Activated CD4-positive, alpha-beta T cell treated with anti-CD3 and anti-CD28 coated beads for 36 hours (primary cell): Measurements from ENCODE around the gene CES2. TPM values are rescaled to one million over a fixed set of nuclear protein-coding genes. Genes with fewer than 3 reads are reported as not detected.
"Not testable (repeated sequence)": the region's sequence is repeated elsewhere in the genome, so short reads cannot be mapped to it uniquely, and the experiment has no call there.

Experiments used
- ATAC-seq: fragments of 200-7000 bp; cut with Tn5 transposase; one replicate; pipeline ENCODE4 v1.10.0; 2021; ENCODE audit warnings: mild to moderate bottlenecking, moderate library complexity
- CTCF ChIA-PET: fragments of 350-600 bp; sonication (Branson Sonifier 250); formaldehyde crosslinking; loops from one replicate; lab custom pipeline; 2021; ENCODE audit warnings: antibody characterized with exemption; lab: Charles Lee
- POLR2A ChIA-PET: fragments of 350-600 bp; sonication (Branson Sonifier 250); formaldehyde crosslinking; loops from one replicate; lab custom pipeline; 2021; ENCODE audit warnings: antibody characterized with exemption, inconsistent platforms; lab: Charles Lee
- DNase-seq: peaks from one replicate; pipeline ENCODE4 v3.0.0-alpha.2; 2020
- H3K27ac Mint-ChIP-seq: one replicate; pipeline ENCODE4 v1.8.0; 2021; ENCODE audit warnings: mixed read lengths
- H3K27me3 Mint-ChIP-seq: one replicate; pipeline ENCODE4 v1.8.0; 2021; ENCODE audit warnings: mixed read lengths
- H3K36me3 Mint-ChIP-seq: one replicate; pipeline ENCODE4 v1.8.0; 2021; ENCODE audit warnings: low read depth, mixed read lengths
- H3K4me1 Mint-ChIP-seq: one replicate; pipeline ENCODE4 v1.8.0; 2021; ENCODE audit warnings: mixed read lengths
- H3K4me3 Mint-ChIP-seq: one replicate; pipeline ENCODE4 v1.8.0; 2021; ENCODE audit warnings: mild to moderate bottlenecking, moderate library complexity, mixed read lengths
- H3K9me3 Mint-ChIP-seq: one replicate; pipeline ENCODE4 v1.8.0; 2021; ENCODE audit warnings: low read depth, mixed read lengths
- intact Hi-C, 2 experiments: fragments of 100-400 bp; cut with DNase I in 1 of 2; cut with micrococcal nuclease in 1 of 2; formaldehyde crosslinking; loops; one replicate each; pipeline versions ENCODE4 v1.14.2 to v1.15.1; 2022 to 2024; cut with DNase I, micrococcal nuclease
- total RNA-seq, 2 experiments: library from RNA; stranded (reverse); gene quantifications; one replicate each; pipeline ENCODE4 v1.2.3, GENCODE V29; 2021

Gene CES2
- total RNA-seq, 2 experiments from 2014 or later = 30.5 to 31.6 TPM

- POLR2A ChIA-PET = no interaction called here
- no peak for ATAC-seq
- peaks cover 46% of the 10 kb centered on the region for H3K36me3 Mint-ChIP-seq
- H3K4me3 Mint-ChIP-seq = peak overlapping the region; percentile 99
- H3K27ac Mint-ChIP-seq = peak overlapping the region; percentile 58
- H3K9me3 Mint-ChIP-seq = no peaks in the 10 kb centered on the region
- no peaks in the 10 kb centered on the region for H3K27me3 Mint-ChIP-seq
- DNase-seq = no peak
- peaks cover 57% of the 10 kb centered on the region for H3K4me1 Mint-ChIP-seq
- CTCF ChIA-PET = no interaction called here
- intact Hi-C loops = no loop called here
These were observed 1.1 kb downstream of the CES2 start for GRCh38 chr16:66936462-66936861.

GRCh38 chr16:66936889-66937554 is 1.7 kb downstream of the CES2 start:
- intact Hi-C loops = no loop called here
- H3K27me3 Mint-ChIP-seq = no peaks in the 10 kb centered on the region
- CTCF ChIA-PET = no interaction called here

DNA sequence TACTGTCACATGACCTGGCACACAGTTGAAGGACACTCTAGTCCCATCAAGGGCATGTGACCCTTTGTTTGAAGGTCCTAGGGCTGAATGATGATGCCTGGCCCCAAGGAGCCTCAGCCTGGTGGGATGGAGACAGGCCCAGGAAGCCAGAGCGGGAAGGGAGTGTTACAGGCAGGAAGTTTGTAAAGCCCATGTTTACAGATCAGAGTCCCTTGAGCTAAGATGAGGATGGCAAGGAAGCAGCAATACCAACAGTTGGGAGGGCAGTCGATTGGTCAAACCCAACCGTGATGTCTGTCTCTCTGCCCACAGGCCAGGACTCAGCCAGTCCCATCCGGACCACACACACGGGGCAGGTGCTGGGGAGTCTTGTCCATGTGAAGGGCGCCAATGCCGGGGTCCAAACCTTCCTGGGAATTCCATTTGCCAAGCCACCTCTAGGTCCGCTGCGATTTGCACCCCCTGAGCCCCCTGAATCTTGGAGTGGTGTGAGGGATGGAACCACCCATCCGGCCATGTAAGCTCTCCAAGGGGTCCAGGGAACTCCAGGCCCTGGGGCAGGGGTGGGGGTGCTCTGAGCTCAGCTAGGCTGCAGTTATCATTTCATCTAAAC is 2.5 kb downstream of the CES2 start:
- H3K4me1 Mint-ChIP-seq = peaks cover 45% of the 10 kb centered on the region
- ATAC-seq = no peak
- H3K36me3 Mint-ChIP-seq = peaks cover 38% of the 10 kb centered on the region
- H3K9me3 Mint-ChIP-seq = no peaks in the 10 kb centered on the region
- CTCF ChIA-PET = interaction anchor here (0.9 kb wide), 1 partner anchor 15 kb away, joined by 3 read pairs; no protein-coding TSS in a partner anchor
- no peak overlapping the region for H3K27ac Mint-ChIP-seq
- H3K4me3 Mint-ChIP-seq = no peak overlapping the region
- POLR2A ChIA-PET = no interaction called here
- no peak for DNase-seq
- H3K27me3 Mint-ChIP-seq = no peaks in the 10 kb centered on the region
- intact Hi-C loops = no loop called here

More at GRCh38 chr16:66936889-66937554, 1.7 kb downstream of the CES2 start:
- Mint-ChIP-seq H3K4me1 (peaks cover 53% of the 10 kb centered on the region), H3K4me3 (peak overlapping the region; percentile 99), H3K9me3 (no peaks in the 10 kb centered on the region), H3K36me3 (peaks cover 43% of the 10 kb centered on the region), H3K27ac (peak overlapping the region; percentile 58)
- POLR2A ChIA-PET = no interaction called here
- no peak for ATAC-seq
- DNase-seq = peak; percentile 38

DNA sequence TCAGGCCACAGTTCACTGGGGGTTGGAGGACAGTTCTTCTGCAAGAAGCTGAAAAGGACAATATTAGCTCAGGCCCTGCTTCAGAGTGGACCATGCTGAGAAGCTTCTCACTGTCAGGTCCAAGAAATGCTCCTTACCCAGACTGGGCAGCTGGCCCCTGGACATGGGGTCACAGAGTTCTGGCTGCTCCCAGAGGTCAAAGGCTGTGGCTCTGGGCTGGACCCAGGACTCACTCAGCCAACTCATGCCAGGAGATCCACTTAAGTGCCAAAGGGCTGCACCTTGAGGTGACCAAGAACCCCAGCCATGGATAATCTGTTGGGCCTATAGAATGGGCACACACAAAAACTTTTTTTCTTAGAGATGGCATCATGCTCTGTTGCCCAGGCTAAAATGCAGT is 4.0 kb downstream of the CES2 start:
- Mint-ChIP-seq H3K36me3 (peaks cover 29% of the 10 kb centered on the region), H3K9me3 (no peaks in the 10 kb centered on the region), H3K27ac (no peak overlapping the region), H3K27me3 (no peaks in the 10 kb centered on the region), H3K4me3 (no peak overlapping the region), H3K4me1 (peaks cover 30% of the 10 kb centered on the region)
- CTCF ChIA-PET = interaction anchor here (0.5 to 1.0 kb wide), 3 partner anchors 17 to 110 kb away, joined by 3 read pairs; no protein-coding TSS in a partner anchor
- POLR2A ChIA-PET = no interaction called here
- DNase-seq (no peak), ATAC-seq (no peak)
- intact Hi-C loops = no loop called here

DNA sequence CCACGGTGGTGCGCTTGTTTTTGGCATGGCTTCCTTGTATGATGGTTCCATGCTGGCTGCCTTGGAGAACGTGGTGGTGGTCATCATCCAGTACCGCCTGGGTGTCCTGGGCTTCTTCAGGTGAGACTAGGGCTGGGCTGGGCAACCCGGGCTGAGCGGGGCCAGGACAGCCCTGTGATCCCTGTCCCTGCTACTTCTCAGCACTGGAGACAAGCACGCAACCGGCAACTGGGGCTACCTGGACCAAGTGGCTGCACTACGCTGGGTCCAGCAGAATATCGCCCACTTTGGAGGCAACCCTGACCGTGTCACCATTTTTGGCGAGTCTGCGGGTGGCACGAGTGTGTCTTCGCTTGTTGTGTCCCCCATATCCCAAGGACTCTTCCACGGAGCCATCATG is 4.9 kb downstream of the CES2 start:
- no peaks in the 10 kb centered on the region for H3K9me3 Mint-ChIP-seq
- no peaks in the 10 kb centered on the region for H3K27me3 Mint-ChIP-seq
- intact Hi-C loops = no loop called here
- CTCF ChIA-PET = interaction anchor here (0.5 to 0.7 kb wide), 2 partner anchors 24 to 344 kb away, joined by 3 read pairs; no protein-coding TSS in a partner anchor
- H3K4me1 Mint-ChIP-seq = peaks cover 27% of the 10 kb centered on the region
- no peak overlapping the region for H3K4me3 Mint-ChIP-seq
- no peak overlapping the region for H3K27ac Mint-ChIP-seq
- POLR2A ChIA-PET = interaction anchor here (0.7 to 0.8 kb wide), 2 partner anchors 10 to 13 kb away, joined by 3 read pairs; no protein-coding TSS in a partner anchor
- H3K36me3 Mint-ChIP-seq = peaks cover 26% of the 10 kb centered on the region
- no peak for ATAC-seq
- no peak for DNase-seq

- ATAC-seq (no peak), DNase-seq (no peak)
- H3K36me3 Mint-ChIP-seq = peaks cover 18% of the 10 kb centered on the region
- POLR2A ChIA-PET = no interaction called here
- CTCF ChIA-PET = interaction anchor here (1.4 to 1.6 kb wide), 2 partner anchors 10 to 11 kb away, joined by 5 to 7 read pairs; no protein-coding TSS in a partner anchor
- peak overlapping the region; percentile 8 for H3K27ac Mint-ChIP-seq
- no peak overlapping the region for H3K4me3 Mint-ChIP-seq
- H3K9me3 Mint-ChIP-seq = no peaks in the 10 kb centered on the region
- no peaks in the 10 kb centered on the region for H3K27me3 Mint-ChIP-seq
- intact Hi-C loops = no loop called here
- peaks cover 9% of the 10 kb centered on the region for H3K4me1 Mint-ChIP-seq
These were observed 7.7 kb downstream of the CES2 start for GRCh38 chr16:66942981-66943380.

DNA sequence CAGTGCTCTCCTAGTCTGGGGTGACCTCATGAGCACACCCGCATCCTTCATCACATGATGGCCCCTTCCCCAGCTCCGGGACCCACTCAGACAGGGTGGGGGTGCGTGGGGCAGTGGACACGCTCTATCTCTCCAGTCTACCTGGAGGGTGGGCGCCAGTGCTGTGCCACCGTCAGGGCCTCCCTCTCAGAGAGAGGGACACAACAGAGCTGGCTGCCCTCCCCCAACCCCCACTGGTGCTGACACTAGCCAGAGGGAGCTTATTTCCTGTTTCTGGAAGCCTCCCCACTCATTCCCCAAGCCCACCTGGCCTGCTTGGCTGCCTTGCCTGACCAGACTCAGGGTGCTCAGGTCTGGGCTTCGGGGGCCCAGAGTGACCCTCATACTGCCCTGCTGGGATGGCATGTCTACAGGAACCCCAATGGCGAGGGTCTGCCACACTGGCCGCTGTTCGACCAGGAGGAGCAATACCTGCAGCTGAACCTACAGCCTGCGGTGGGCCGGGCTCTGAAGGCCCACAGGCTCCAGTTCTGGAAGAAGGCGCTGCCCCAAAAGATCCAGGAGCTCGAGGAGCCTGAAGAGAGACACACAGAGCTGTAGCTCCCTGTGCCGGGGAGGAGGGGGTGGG is 8.2 kb downstream of the CES2 start:
- no peak overlapping the region for H3K27ac Mint-ChIP-seq
- H3K27me3 Mint-ChIP-seq = peaks cover 5% of the 10 kb centered on the region
- ChIA-PET CTCF (interaction anchor here (0.7 to 1.6 kb wide), 8 partner anchors 10 to 242 kb away, joined by 3 to 7 read pairs (median 3); no protein-coding TSS in a partner anchor), POLR2A (no interaction called here)
- H3K4me1 Mint-ChIP-seq = peaks cover 14% of the 10 kb centered on the region
- DNase-seq (no peak), ATAC-seq (no peak)
- intact Hi-C loops = no loop called here
- no peak overlapping the region for H3K4me3 Mint-ChIP-seq
- peaks cover 18% of the 10 kb centered on the region for H3K36me3 Mint-ChIP-seq
- no peaks in the 10 kb centered on the region for H3K9me3 Mint-ChIP-seq

- H3K36me3 Mint-ChIP-seq = peaks cover 18% of the 10 kb centered on the region
- no peak overlapping the region for H3K27ac Mint-ChIP-seq
- ChIA-PET CTCF (interaction anchor here (0.7 to 1.6 kb wide), 8 partner anchors 10 to 241 kb away, joined by 3 to 7 read pairs (median 3); no protein-coding TSS in a partner anchor), POLR2A (interaction anchor here (0.7 kb wide), 1 partner anchor 300 kb away, joined by 3 read pairs; no protein-coding TSS in a partner anchor)
- peaks cover 9% of the 10 kb centered on the region for H3K27me3 Mint-ChIP-seq
- DNase-seq (no peak), ATAC-seq (no peak)
- intact Hi-C loops = no loop called here
- H3K4me1 Mint-ChIP-seq = peaks cover 16% of the 10 kb centered on the region
- H3K9me3 Mint-ChIP-seq = no peaks in the 10 kb centered on the region
- no peak overlapping the region for H3K4me3 Mint-ChIP-seq
These were observed 8.7 kb downstream of the CES2 start for GRCh38 chr16:66944054-66944441.

DNA sequence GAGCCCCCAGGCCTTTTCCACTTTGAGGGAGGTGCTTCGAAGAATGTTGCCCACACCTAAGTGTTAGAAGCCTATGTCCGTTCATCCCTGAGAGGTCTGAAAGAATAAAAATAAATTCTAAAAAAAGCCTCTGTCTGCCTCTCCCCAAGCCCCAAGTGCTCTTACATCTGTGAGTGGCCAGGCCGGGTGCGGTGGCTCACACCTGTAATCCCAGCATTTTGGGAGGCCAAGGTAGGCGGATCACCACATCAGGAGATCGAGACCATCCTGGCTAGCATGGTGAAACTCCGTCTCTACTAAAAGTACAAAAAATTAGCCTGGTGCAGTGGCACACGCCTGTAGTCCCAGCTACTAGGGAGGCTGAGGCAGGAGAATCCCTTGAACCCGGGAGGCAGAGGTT is 9.7 kb downstream of the CES2 start:
- CTCF ChIA-PET = interaction anchor here (0.6 to 1.2 kb wide), 4 partner anchors 9 to 154 kb away, joined by 3 to 6 read pairs (median 4); no protein-coding TSS in a partner anchor
- H3K4me1 Mint-ChIP-seq = peaks cover 16% of the 10 kb centered on the region
- H3K36me3 Mint-ChIP-seq = peaks cover 16% of the 10 kb centered on the region
- POLR2A ChIA-PET, H3K4me3 Mint-ChIP-seq, H3K27ac Mint-ChIP-seq, H3K9me3 Mint-ChIP-seq, ATAC-seq, DNase-seq: not testable (repeated sequence)
- H3K27me3 Mint-ChIP-seq = peaks cover 17% of the 10 kb centered on the region
- intact Hi-C loops = loop anchor here in 1 of 2 experiments (5.0 kb wide), 1 partner anchor 522 kb away; no protein-coding TSS in a partner anchor

DNA sequence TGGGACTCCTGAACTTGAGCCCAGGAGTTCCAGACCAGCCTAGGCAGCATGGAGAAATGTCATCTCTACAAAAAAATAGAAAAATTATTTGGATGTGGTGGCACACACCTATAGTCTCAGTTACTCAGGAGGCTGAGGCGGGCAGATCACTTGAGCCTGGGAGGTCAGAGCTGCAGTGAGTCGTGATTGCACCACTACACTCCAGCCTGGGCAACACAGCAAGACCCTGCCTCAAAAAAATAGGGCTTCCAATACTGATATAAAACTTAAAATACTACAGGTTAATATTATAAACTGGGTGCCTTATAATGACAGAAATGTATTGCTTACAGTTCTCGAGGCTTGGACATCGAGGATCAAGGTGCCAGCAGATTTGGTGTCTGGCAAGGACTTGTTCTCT is 10.6 kb downstream of the CES2 start:
- Mint-ChIP-seq H3K4me3 (no peak overlapping the region), H3K27ac (no peak overlapping the region), H3K27me3 (peaks cover 18% of the 10 kb centered on the region), H3K9me3 (no peaks in the 10 kb centered on the region), H3K4me1 (peaks cover 20% of the 10 kb centered on the region), H3K36me3 (peaks cover 16% of the 10 kb centered on the region)
- intact Hi-C loops = loop anchor here (2.0 to 5.0 kb wide), 3 partner anchors 209 to 521 kb away; partner anchors contain the start of genes FBXL8 (in 1 of the 2) and TRADD (in 1 of the 2)
- ChIA-PET CTCF (interaction anchor here (0.7 to 1.9 kb wide), 4 partner anchors 13 to 299 kb away, joined by 3 to 9 read pairs (median 4); no protein-coding TSS in a partner anchor), POLR2A (no interaction called here)
- ATAC-seq (no peak), DNase-seq (no peak)

DNA sequence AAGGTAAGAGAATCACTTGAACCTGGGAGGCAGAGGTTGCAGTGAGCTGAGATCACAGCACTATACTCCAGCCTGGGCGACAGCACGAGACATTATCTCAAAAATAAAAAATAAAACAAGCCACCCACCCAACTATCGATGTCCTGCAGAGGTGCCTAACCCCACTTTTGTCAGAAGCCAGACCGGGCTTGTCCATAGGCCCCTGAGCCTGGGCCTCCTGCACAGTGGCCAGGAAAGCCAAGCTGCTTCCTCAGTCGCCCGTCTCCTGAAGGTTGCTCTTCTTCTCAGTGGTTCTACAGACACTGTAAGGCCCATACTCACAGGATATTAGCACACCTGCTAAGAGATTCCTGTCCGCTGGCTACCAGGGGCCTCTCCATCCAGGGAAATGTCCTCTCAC is 11.2 kb downstream of the CES2 start:
- Mint-ChIP-seq H3K4me1 (peaks cover 22% of the 10 kb centered on the region), H3K36me3 (peaks cover 10% of the 10 kb centered on the region), H3K9me3 (peaks cover 4% of the 10 kb centered on the region), H3K27ac (no peak overlapping the region), H3K27me3 (peaks cover 23% of the 10 kb centered on the region), H3K4me3 (no peak overlapping the region)
- ATAC-seq = no peak
- POLR2A ChIA-PET = no interaction called here
- intact Hi-C loops = loop anchor here (2.0 to 5.0 kb wide), 3 partner anchors 208 to 521 kb away; partner anchors contain the start of genes FBXL8 (in 1 of the 2) and TRADD (in 1 of the 2)
- CTCF ChIA-PET = interaction anchor here (0.7 to 1.9 kb wide), 4 partner anchors 12 to 299 kb away, joined by 3 to 9 read pairs (median 4); no protein-coding TSS in a partner anchor
- no peak for DNase-seq
